ENCODE measurements around the gene PCNP. TPM values are rescaled to one million over a fixed set of nuclear protein-coding genes. Genes with fewer than 3 reads are reported as not detected.
"Not testable (repeated sequence)": the region's sequence is repeated elsewhere in the genome, so short reads cannot be mapped to it uniquely, and the experiment has no call there.

The PCNP gene
- total RNA-seq, 1 donor from 2014 or later: 50.8 TPM

GRCh38 chr3:101637451-101637850 is 63.5 kb downstream of the PCNP start:
- no peak overlapping the region for H3K4me3 ChIP-seq
- no peak overlapping the region for H3K27ac ChIP-seq
- no peaks in the 10 kb centered on the region for H3K27me3 ChIP-seq
- no peaks in the 10 kb centered on the region for H3K36me3 ChIP-seq
- no peaks in the 10 kb centered on the region for H3K4me1 ChIP-seq
- no peak for DNase-seq (ENCODE audit: low spot score in 2 of 2)
- intact Hi-C loops (cut with DNase I): no loop called here
- H3K9me3 ChIP-seq: no peaks in the 10 kb centered on the region
- no peak for TF ChIP-seq CTCF (IDR thresholded peaks at IDR 0.05)

DNA sequence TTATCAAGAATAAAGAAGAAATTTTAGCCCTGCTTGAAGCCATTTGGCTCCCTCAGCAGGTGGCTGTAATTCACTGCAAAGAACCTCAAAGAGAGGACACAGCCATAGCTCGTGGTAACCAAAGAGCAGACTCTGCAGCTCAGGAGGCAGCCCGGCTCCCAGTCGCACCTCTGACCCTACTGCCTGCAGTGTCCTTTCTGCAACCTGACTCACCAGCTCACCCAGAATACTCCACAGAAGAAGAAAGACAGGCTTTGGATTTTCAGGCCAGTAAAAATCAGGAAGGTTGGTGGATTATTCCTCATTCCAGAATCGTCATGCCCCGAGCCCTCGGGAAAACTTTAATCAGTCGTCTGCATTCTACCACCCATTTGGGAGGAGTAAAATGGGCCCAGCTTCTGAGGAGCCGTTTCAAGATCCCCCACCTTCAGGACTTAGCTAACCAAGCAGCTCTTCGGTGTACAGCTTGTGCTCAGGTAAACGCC is 64.3 kb downstream of the PCNP start:
- H3K27ac ChIP-seq: no peak overlapping the region
- no peaks in the 10 kb centered on the region for H3K36me3 ChIP-seq
- H3K27me3 ChIP-seq: no peaks in the 10 kb centered on the region
- H3K4me1 ChIP-seq: no peaks in the 10 kb centered on the region
- DNase-seq (ENCODE audit: low spot score in 2 of 2): no peak
- TF ChIP-seq CTCF (IDR thresholded peaks at IDR 0.05): no peak
- no peak overlapping the region for H3K4me3 ChIP-seq
- no peaks in the 10 kb centered on the region for H3K9me3 ChIP-seq
- intact Hi-C loops (cut with DNase I): no loop called here

- Histone ChIP-seq H3K4me3 (no peak overlapping the region), H3K36me3 (no peaks in the 10 kb centered on the region), H3K27me3 (no peaks in the 10 kb centered on the region), H3K4me1 (no peaks in the 10 kb centered on the region), H3K9me3 (no peaks in the 10 kb centered on the region), H3K27ac (no peak overlapping the region)
- DNase-seq (ENCODE audit: low spot score in 2 of 2): no peak
- no peak for TF ChIP-seq CTCF (IDR thresholded peaks at IDR 0.05)
- intact Hi-C loops (cut with DNase I): no loop called here
Observed at GRCh38 chr3:101639280-101639963, 65.4 kb downstream of the PCNP start.

- intact Hi-C loops (cut with DNase I): no loop called here
- H3K36me3 ChIP-seq: no peaks in the 10 kb centered on the region
- H3K27ac ChIP-seq: no peak overlapping the region
- H3K4me3 ChIP-seq: no peak overlapping the region
- H3K9me3 ChIP-seq: no peaks in the 10 kb centered on the region
- no peak for TF ChIP-seq CTCF (IDR thresholded peaks at IDR 0.05)
- H3K4me1 ChIP-seq: no peaks in the 10 kb centered on the region
- DNase-seq (ENCODE audit: low spot score in 2 of 2): no peak
- no peaks in the 10 kb centered on the region for H3K27me3 ChIP-seq
Observed at GRCh38 chr3:101640256-101640655, 66.3 kb downstream of the PCNP start.

DNA sequence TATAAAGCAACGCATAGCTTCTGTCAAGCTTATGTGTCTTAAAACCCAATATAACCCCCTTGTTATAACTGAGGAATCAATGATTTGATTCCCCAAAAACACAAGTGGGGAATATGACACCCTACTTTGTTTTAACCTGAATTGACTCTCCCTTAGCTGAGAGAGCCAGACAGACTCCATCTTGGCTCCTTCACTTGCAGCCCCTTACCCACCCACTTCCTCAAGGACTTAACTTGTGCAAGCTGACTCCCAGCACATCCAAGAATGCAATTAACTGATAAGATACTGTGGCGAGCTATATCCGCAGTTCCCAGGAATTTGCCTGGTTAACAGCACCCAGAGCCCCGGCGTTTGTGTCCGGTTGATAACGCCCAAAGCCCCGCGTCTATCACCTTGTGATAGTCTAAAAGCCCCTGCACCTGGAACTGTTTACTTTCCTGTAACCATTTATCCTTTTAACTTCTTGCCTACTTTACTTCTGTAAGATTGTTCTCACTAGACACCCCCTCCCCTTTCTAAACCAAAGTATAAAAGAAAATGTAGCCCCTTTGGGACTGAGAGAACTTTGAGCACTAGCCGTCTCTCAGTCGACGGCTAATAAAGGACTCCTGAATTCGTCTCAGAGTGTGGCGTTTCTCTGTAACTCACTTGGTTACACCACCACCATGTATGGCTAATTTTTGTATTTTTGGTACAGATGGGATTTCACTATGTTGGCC is 67.6 kb downstream of the PCNP start:
- intact Hi-C loops (cut with DNase I); DNase-seq (ENCODE audit: low spot score in 2 of 2); H3K27me3 ChIP-seq; H3K27ac ChIP-seq; H3K4me3 ChIP-seq; H3K9me3 ChIP-seq; H3K4me1 ChIP-seq; H3K36me3 ChIP-seq: not testable (repeated sequence)

- H3K4me3 ChIP-seq: no peak overlapping the region
- no peaks in the 10 kb centered on the region for H3K4me1 ChIP-seq
- no peaks in the 10 kb centered on the region for H3K27me3 ChIP-seq
- H3K27ac ChIP-seq: no peak overlapping the region
- TF ChIP-seq CTCF (IDR thresholded peaks at IDR 0.05): no peak
- intact Hi-C loops (cut with DNase I): no loop called here
- DNase-seq (ENCODE audit: low spot score in 2 of 2): no peak
- H3K9me3 ChIP-seq: no peaks in the 10 kb centered on the region
- H3K36me3 ChIP-seq: no peaks in the 10 kb centered on the region
Observed at GRCh38 chr3:101642441-101642840, 68.5 kb downstream of the PCNP start.

Data from ascending aorta (tissue), 2 donors.